Measurements from ENCODE around the gene URM1.

DNA sequence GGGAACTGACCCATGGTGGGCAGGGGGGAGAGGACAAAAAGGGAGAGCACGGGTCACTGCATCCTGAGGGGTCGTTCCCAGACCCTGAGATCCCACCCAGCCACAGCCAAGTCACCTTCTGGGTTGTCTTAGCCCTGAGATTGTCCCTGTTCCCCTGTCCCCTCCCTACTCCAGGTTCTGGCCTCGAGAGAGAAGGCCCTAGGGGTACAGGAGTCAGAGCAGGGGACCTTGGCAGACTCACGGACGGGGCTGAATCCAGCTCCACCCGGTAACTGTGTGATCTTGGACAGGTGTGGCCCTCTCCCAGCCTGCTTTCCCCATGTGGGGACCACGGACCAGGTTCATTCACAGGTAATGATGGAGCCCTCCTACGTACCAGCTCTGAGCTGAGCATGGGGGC, 38.3 kb downstream of the URM1 start:
- TF ChIP-seq CTCF (IDR thresholded peaks at IDR 0.05) = no peak
- TF ChIP-seq, protein P1, sequence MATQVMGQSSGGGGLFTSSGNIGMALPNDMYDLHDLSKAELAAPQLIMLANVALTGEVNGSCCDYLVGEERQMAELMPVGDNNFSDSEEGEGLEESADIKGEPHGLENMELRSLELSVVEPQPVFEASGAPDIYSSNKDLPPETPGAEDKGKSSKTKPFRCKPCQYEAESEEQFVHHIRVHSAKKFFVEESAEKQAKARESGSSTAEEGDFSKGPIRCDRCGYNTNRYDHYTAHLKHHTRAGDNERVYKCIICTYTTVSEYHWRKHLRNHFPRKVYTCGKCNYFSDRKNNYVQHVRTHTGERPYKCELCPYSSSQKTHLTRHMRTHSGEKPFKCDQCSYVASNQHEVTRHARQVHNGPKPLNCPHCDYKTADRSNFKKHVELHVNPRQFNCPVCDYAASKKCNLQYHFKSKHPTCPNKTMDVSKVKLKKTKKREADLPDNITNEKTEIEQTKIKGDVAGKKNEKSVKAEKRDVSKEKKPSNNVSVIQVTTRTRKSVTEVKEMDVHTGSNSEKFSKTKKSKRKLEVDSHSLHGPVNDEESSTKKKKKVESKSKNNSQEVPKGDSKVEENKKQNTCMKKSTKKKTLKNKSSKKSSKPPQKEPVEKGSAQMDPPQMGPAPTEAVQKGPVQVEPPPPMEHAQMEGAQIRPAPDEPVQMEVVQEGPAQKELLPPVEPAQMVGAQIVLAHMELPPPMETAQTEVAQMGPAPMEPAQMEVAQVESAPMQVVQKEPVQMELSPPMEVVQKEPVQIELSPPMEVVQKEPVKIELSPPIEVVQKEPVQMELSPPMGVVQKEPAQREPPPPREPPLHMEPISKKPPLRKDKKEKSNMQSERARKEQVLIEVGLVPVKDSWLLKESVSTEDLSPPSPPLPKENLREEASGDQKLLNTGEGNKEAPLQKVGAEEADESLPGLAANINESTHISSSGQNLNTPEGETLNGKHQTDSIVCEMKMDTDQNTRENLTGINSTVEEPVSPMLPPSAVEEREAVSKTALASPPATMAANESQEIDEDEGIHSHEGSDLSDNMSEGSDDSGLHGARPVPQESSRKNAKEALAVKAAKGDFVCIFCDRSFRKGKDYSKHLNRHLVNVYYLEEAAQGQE (IDR thresholded peaks at IDR 0.05; ENCODE audit: insufficient read depth in 1 of 2, low read depth in 2 of 2, low read length in 1 of 2) = no peak
- TF ChIP-seq POLR2AphosphoS5 (IDR thresholded peaks at IDR 0.05; ENCODE audit: low read depth, low read length) = no peak
- no peak for TF ChIP-seq SIN3A (IDR thresholded peaks at IDR 0.05; ENCODE audit: borderline replicate concordance, insufficient read depth, low read depth, low read length)
- no peak for TF ChIP-seq TCF7L2 (IDR thresholded peaks at IDR 0.05; ENCODE audit: low read depth, low read length)

Measured in Panc1 (cell line).